DMS 273 treated with DMSO at 0.1 percent for 48 hours (cell line): Measurements from ENCODE around the gene VAT1L.
"Not testable (repeated sequence)": the region's sequence is repeated elsewhere in the genome, so short reads cannot be mapped to it uniquely, and the experiment has no call there.

Experiments used
- DNase-seq: peaks from one replicate; lab custom pipeline; 2025; lab: John Stamatoyannopoulos, UW

VAT1L gene

GRCh38 chr16:77913738-77914253, 125.4 kb downstream of the VAT1L start:
- no peak for DNase-seq

- no peak for DNase-seq
These were observed 127.7 kb downstream of the VAT1L start for GRCh38 chr16:77916111-77916510.

- no peak for DNase-seq
These were observed 129.6 kb downstream of the VAT1L start for GRCh38 chr16:77917971-77918370.

- no peak for DNase-seq
These were observed 130.7 kb downstream of the VAT1L start for GRCh38 chr16:77918809-77919707.

GRCh38 chr16:77919761-77920415, 131.5 kb downstream of the VAT1L start:
- no peak for DNase-seq

- no peak for DNase-seq
These were observed 132.6 kb downstream of the VAT1L start for GRCh38 chr16:77920984-77921383.

- no peak for DNase-seq
These were observed 133.9 kb downstream of the VAT1L start for GRCh38 chr16:77922228-77922754.

- DNase-seq = no peak
These were observed 137.2 kb downstream of the VAT1L start for GRCh38 chr16:77925531-77925930.

GRCh38 chr16:77928096-77928495, 139.7 kb downstream of the VAT1L start:
- no peak for DNase-seq

- no peak for DNase-seq
These were observed 140.6 kb downstream of the VAT1L start for GRCh38 chr16:77929004-77929403.

GRCh38 chr16:77931058-77931457, 142.7 kb downstream of the VAT1L start:
- DNase-seq = no peak

GRCh38 chr16:77937473-77938149, 149.2 kb downstream of the VAT1L start:
- no peak for DNase-seq

GRCh38 chr16:77938913-77939312, 150.5 kb downstream of the VAT1L start:
- no peak for DNase-seq

- DNase-seq = no peak
These were observed 151.6 kb downstream of the VAT1L start for GRCh38 chr16:77939968-77940367.

GRCh38 chr16:77943801-77944200, 155.4 kb downstream of the VAT1L start:
- DNase-seq = no peak

GRCh38 chr16:77944631-77945030, 156.3 kb downstream of the VAT1L start:
- DNase-seq = no peak

- no peak for DNase-seq
These were observed 156.8 kb downstream of the VAT1L start for GRCh38 chr16:77945126-77945525.

- DNase-seq = no peak
These were observed 158.5 kb downstream of the VAT1L start for GRCh38 chr16:77946823-77947222.

GRCh38 chr16:77947590-77947989, 159.2 kb downstream of the VAT1L start:
- not testable (repeated sequence) for DNase-seq

- no peak for DNase-seq
These were observed 160.5 kb downstream of the VAT1L start for GRCh38 chr16:77948835-77949234.

GRCh38 chr16:77949445-77949844, 161.1 kb downstream of the VAT1L start:
- DNase-seq = no peak

GRCh38 chr16:77951788-77952187, 163.4 kb downstream of the VAT1L start:
- no peak for DNase-seq
